Ovary (tissue), 9 donors: ENCODE measurements around the gene LAMA2. TPM values are rescaled to one million over a fixed set of nuclear protein-coding genes. Genes with fewer than 3 reads are reported as not detected.

Source experiments
- DNase-seq, 5 donors: peaks; one replicate each; pipeline ENCODE4 v3.0.0-alpha.2; 2019 to 2020
- H3K27ac ChIP-seq, 2 donors: fragments of 200-600 bp; one replicate each; pipeline versions ENCODE4 v1.5.1 to v1.8.0; 2019 to 2022
- H3K27me3 ChIP-seq: fragments of 200-600 bp; one replicate; pipeline ENCODE4 v1.8.0; 2022
- H3K36me3 ChIP-seq: fragments of 200-600 bp; sonication (generic); one replicate; pipeline ENCODE4 v1.5.1; 2019
- H3K4me1 ChIP-seq: one replicate; pipeline ENCODE4 v1.8.1; 2013; ENCODE audit warnings: mild to moderate bottlenecking, moderate library complexity; ENCODE audit not compliant: insufficient read depth
- H3K4me3 ChIP-seq: fragments of 200-600 bp; sonication (generic); one replicate; pipeline ENCODE4 v1.5.1; 2017
- H3K9me3 ChIP-seq, 2 donors: fragments of 200-600 bp in 1 of 2; sonication (generic) in 1 of 2; one replicate each; pipeline versions ENCODE4 v1.5.1 to v1.8.1; 2013 to 2019; ENCODE audit warnings: mild to moderate bottlenecking in 1 of 2, moderate library complexity in 1 of 2
- CTCF ChIP-seq, 3 donors: fragments of 450-650 bp in 2 of 3; fragments of 200-600 bp in 1 of 3; IDR thresholded peaks; one replicate each; pipeline versions ENCODE4 v1.5.1 to v1.8.0; 2016 to 2022; ENCODE audit warnings: antibody characterized with exemption in 3 of 3, mild to moderate bottlenecking in 1 of 3
- EP300 ChIP-seq: sonication (generic); formaldehyde crosslinking; IDR thresholded peaks from one replicate; pipeline ENCODE4 v1.6.1; 2017; ENCODE audit warnings: antibody characterized with exemption
- POLR2A ChIP-seq: fragments of 450-650 bp; IDR thresholded peaks from one replicate; pipeline ENCODE4 v1.6.1; 2017; ENCODE audit warnings: antibody characterized with exemption, mild to moderate bottlenecking, moderate library complexity
- WGBS, 3 donors: extraction: QIAGEN DNeasy Blood & Tissue Kit in 1 of 3; methylation state at CpG; one replicate each; pipeline versions ENCODE4 v1.1.5 to v1.1.7; 2013 to 2017; 5-methylcytosine and 5-hydroxymethylcytosine counted together
- intact Hi-C, 4 donors: fragments of 100-400 bp; cut with DNase I; formaldehyde crosslinking; loops; one replicate each; pipeline versions ENCODE4 v1.11.0 to v1.15.1; 2022 to 2023
- polyA plus RNA-seq, 2 donors: library from polyadenylated mRNA; stranded (reverse); fragments of 200-250 nt in 1 of 2; fragments of 350-450 nt in 1 of 2; fragmentation: Illumina TruSeq in 1 of 2; extraction: RNeasy Lipid Tissue Mini Kit (QIAGEN cat#74804) in 1 of 2; gene quantifications; one replicate each; pipeline ENCODE4 v1.2.3, GENCODE V29; 2013 to 2014
- small RNA-seq: library from RNA; depleted of rRNA; stranded (forward); fragments of <200 nt; gene quantifications from one replicate; pipeline ENCODE3, GENCODE V24; 2016
- total RNA-seq, 7 donors: library from RNA; depleted of rRNA in 2 of 7; stranded (reverse); fragments of >200 nt in 2 of 7; fragmentation: NEBNext Ultra II Directional in 3 of 7; extraction: Animal tissue kit (Norgen Biotek cat#: 25700) in 3 of 7; gene quantifications; one replicate each; pipeline versions ENCODE4 v1.1.0 to v1.2.4, GENCODE V29; 2016 to 2023
- donor health status: DM: no; HTN: no; CAD: no; lungs with moderate emphysema.
- donor health status: DM: no; HTN: no; CAD: no.
- donor health status: Bipolar disorder and iron deficiency.
- donor health status: DM: yes; HTN: yes; CAD: no.
- donor health status: DM: no; HTN: no; CAD: no.
- donor health status: DM: yes; HTN: yes; CAD: no.

Gene LAMA2
- total and polyA plus RNA-seq, 9 donors, result 42.5 to 226 (median 121) TPM

- intact Hi-C loops, result no loop called here
- no peaks in the 10 kb centered on the region for H3K27me3 ChIP-seq
- no peaks in the 10 kb centered on the region for H3K36me3 ChIP-seq
- H3K27ac ChIP-seq, result no peak overlapping the region
- H3K4me3 ChIP-seq, result no peak overlapping the region
- no peak for DNase-seq
- H3K4me1 ChIP-seq, result no peaks in the 10 kb centered on the region
- no peak for TF ChIP-seq POLR2A
- no peak for TF ChIP-seq CTCF (IDR thresholded peaks at IDR 0.05)
- TF ChIP-seq EP300, result no peak
- H3K9me3 ChIP-seq, result no peaks in the 10 kb centered on the region
- 52 to 70% (median 59%) methylated on average over 5 of the region's 5 CpGs for WGBS, 3 donors
Measured at GRCh38 chr6:129555206-129555832, 672.4 kb downstream of the LAMA2 start.

- no peak overlapping the region for H3K4me3 ChIP-seq
- intact Hi-C loops, result no loop called here
- no peaks in the 10 kb centered on the region for H3K36me3 ChIP-seq
- 68 to 80% (median 76%) methylated on average over 1 of the region's 1 CpG for whole genome bisulfite sequencing, 3 donors
- H3K27me3 ChIP-seq, result no peaks in the 10 kb centered on the region
- H3K9me3 ChIP-seq, result no peaks in the 10 kb centered on the region
- no peaks in the 10 kb centered on the region for H3K4me1 ChIP-seq
- no peak overlapping the region for H3K27ac ChIP-seq
- DNase-seq, result no peak
- TF ChIP-seq POLR2A, result no peak
- TF ChIP-seq CTCF (IDR thresholded peaks at IDR 0.05), result no peak
- TF ChIP-seq EP300, result no peak
Measured at GRCh38 chr6:129558248-129558647, 675.3 kb downstream of the LAMA2 start.

- intact Hi-C loops, result no loop called here
Measured at GRCh38 chr6:129565366-129565765, 682.4 kb downstream of the LAMA2 start.

GRCh38 chr6:129565811-129566210, 682.9 kb downstream of the LAMA2 start:
- Histone ChIP-seq H3K4me1 (no peaks in the 10 kb centered on the region), H3K27me3 (no peaks in the 10 kb centered on the region), H3K9me3 (no peaks in the 10 kb centered on the region), H3K27ac (no peak overlapping the region), H3K36me3 (no peaks in the 10 kb centered on the region), H3K4me3 (no peak overlapping the region)
- intact Hi-C loops, result no loop called here
- no peak for DNase-seq
- WGBS, 3 donors, result 82 to 89% (median 84%) methylated on average over 2 of the region's 2 CpGs
- TF ChIP-seq POLR2A (no peak), EP300 (no peak), CTCF (IDR thresholded peaks at IDR 0.05) (no peak)

More at GRCh38 chr6:129565366-129565765, 682.4 kb downstream of the LAMA2 start:
- Histone ChIP-seq H3K27me3 (no peaks in the 10 kb centered on the region), H3K4me1 (no peaks in the 10 kb centered on the region), H3K4me3 (no peak overlapping the region), H3K9me3 (no peaks in the 10 kb centered on the region), H3K36me3 (no peaks in the 10 kb centered on the region), H3K27ac (no peak overlapping the region)
- DNase-seq, result no peak
- TF ChIP-seq CTCF (IDR thresholded peaks at IDR 0.05) (no peak), EP300 (no peak)
- WGBS, 3 donors, result 82 to 91% (median 86%) methylated on average over 4 of the region's 4 CpGs

Small RNA genes lying within 50 kb of the gene (small RNA-seq; reads per million reads assigned to genes)
- gene RNU6-861P, result not detected
